NCI-H128 (cell line): ENCODE results near the gene SLC35G1.

Experiments used
- DNase-seq: peaks from one replicate; lab custom pipeline; 2025; ENCODE audit not compliant: unreplicated experiment; lab: John Stamatoyannopoulos, UW

Gene SLC35G1

DNA sequence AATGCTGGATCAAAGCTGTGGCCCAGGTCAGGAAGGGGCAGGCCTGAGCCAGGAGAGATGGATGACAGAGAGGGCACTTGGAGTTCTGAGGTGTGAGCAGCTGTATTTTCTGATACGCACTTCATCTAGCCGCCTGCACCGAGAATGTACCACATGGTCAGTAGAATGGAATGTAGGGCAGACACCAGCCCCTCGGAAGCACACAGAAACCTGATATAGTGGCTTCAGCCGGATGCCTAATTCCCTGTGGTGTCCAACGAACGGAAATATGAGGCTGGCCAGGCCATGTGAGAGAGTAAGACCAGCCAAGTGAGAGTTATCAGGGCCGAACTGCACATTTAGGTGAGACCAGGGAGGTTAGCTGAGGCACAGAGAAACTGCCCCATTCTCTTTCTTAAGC lies 53.3 kb downstream of the SLC35G1 start:
- DNase-seq = no peak

DNA sequence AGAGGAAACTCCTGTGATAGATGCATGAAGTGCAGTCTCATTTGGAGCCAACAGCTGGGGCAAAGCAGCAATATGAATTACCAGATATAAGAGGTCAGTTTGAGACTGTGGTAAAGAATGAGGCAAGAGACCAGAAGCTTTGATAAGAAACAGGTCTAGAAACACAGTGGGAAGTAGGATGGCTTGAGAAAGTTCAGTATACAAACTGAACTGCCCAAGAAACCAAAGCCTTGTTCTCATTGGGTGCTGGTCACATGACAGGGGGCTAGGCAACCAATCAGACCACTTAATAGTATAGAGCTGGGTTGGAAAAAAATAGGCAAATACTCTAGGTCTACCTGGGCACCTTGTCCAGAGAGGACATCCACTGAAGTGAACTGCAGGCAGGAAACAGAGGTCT lies 53.7 kb downstream of the SLC35G1 start:
- DNase-seq = no peak

DNA sequence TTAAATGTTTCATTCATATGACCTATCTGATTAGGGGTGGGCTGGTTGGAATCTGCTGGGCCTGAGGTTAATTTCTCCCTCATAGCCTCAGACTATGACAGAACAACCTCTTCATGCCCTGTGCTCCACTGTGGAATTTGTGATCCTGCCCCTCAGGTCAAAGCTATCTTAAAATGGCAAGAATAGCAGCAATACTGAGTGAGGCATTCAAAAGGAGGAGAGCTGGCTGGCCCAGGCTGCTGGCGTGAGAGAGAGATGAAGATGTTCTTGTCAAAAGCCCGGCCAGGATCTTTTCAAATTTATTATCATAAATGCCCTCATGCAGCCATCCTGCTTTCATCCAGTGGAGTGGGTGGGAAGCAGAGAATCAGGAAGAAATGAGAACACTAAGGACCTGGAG lies 58.1 kb downstream of the SLC35G1 start:
- DNase-seq = no peak
